TTC549 (cell line): ENCODE data around the gene AFG1L.
"Not testable (repeated sequence)": the region's sequence is repeated elsewhere in the genome, so short reads cannot be mapped to it uniquely, and the experiment has no call there.

ENCODE experiments used
- FAIRE-seq: peaks from 2 replicates; lab custom pipeline; 2012; peaks lifted over from hg19 to GRCh38; lab: Jason Lieb, UNC

Gene AFG1L

DNA sequence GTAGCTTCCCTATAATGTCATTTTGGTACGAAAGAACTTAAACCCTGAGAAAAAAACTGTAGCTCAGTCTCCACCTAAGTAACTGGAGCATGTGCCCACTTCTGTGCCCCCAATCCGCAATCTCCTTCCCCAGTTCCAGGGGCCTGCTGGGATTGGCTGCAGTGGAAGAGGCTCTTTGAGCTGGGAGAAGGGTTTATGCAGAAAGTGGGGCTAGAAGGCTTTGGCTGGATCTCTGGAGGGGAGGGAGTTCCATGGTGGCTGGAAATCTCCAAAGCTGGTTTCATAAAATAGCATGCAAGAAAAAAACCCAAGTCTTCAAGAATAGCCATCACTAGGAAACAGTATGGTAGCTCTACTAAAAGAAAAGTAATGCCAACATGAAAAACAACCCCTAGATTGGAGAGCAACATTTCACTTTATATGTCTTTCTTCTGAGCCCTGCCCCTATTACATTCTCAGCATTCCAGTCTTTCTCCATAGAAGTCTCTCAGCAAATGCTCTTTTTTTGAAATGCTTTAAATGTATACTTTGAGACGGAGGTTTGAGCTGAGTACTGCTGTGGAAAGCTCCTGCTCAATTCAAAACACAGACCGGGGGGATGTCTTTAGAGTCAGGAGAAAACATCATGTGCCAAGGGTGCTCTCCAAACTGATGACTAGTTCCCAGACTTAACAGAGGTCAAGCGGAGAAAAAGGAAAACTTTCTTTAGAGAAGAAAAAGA is 229.8 kb downstream of the AFG1L start:
- FAIRE-seq, result no peak

GRCh38 chr6:108526739-108527174 is 231.9 kb downstream of the AFG1L start:
- peak; percentile 23 for FAIRE-seq

DNA sequence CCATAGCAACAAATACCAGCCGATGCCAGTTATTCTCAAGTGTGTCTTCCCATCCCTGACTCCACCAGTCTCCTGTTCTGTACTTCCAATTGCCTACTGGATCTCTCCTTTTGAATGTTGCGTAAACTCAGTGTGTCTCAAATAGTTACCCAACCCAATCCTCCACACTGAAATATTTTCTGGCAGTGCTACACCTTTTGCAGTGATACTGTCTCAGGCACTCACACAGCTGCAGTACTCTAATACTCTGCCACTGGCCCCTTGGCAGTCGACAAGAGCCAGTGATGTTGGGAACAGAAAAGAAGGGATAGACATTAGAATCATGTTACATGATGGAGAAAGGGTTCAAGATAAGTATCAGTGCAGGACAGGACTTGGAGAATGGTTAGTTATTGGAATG is 234.0 kb downstream of the AFG1L start:
- no peak for FAIRE-seq

DNA sequence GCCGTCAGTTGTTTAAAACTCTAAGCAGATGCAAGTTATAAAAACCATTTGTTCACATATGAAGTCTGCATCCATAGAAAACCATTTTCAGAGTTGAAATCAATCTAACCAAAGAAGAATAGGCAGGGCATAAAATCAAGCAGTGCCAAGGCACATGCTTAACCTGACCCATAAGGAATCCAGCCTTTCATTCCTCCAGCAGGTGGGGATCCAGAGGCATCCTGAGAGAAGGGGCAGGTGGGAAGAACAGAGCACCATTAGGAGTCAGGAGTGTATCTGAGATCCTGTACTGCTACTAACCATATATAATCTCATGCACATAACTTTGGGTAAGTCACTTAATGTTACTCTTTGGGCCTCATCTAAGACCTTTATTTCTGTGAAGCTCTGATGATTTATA is 236.5 kb downstream of the AFG1L start:
- no peak for FAIRE-seq

DNA sequence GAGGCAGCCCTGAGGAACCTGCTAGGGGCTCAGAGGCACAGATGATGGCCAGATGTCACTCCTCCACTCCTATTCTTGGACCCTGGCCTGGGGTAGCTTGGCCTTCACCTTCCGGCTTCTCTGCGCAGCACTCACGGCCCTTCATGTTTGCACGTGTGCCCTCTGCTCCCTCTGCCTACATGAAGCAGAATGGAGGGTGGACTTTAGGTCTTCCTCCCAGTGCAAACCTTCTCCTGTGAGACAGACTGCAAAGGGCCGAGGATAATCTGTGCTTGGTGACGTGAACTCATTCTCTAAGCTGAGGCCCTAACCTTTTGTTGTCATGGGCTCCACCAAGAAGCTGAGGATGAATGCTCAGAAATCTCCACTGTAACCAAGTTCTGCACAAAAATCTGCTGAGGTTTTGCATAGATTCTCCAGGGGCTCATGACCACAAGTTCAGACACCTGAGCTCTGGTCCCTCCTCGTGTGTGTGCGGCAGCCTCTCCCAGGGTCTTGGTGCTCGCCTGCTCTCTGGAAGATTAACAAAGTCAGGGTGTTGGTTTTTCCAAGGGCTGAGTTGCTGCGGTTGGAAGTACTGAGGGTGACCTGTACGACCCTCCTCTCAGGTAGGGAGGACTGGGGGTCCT is 240.4 kb downstream of the AFG1L start:
- FAIRE-seq, result no peak

DNA sequence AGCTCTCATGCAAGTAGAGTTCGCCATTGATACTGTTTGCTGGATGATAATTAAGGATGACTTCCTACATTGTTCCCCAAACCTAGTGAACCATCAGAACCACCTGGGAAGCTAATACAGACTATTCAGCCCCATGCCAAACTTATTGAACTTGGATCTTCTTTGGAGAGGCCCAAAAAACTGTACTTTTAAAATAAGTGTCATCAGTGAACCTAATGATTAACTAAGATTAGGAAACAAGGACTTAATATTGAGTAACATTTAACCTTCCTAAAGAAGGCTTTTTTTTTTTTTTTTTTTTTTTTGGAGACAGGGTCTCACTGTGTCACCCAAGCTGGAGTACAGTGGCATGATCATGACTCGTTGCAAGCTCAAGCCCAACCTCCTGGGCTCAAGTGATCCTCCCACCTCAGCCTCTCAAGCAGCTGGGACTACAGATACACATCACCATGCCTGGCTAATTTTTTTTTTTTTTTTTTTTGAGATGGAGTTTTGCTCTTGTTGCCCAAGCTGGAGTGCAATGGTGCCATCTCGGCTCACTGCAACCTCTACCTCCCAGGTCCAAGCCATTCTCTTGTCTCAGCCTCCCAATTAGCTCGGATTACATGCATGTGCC is 241.2 kb downstream of the AFG1L start:
- not testable (repeated sequence) for FAIRE-seq

- peak; percentile 73 for FAIRE-seq
These were observed 247.2 kb downstream of the AFG1L start for GRCh38 chr6:108541843-108542759.

DNA sequence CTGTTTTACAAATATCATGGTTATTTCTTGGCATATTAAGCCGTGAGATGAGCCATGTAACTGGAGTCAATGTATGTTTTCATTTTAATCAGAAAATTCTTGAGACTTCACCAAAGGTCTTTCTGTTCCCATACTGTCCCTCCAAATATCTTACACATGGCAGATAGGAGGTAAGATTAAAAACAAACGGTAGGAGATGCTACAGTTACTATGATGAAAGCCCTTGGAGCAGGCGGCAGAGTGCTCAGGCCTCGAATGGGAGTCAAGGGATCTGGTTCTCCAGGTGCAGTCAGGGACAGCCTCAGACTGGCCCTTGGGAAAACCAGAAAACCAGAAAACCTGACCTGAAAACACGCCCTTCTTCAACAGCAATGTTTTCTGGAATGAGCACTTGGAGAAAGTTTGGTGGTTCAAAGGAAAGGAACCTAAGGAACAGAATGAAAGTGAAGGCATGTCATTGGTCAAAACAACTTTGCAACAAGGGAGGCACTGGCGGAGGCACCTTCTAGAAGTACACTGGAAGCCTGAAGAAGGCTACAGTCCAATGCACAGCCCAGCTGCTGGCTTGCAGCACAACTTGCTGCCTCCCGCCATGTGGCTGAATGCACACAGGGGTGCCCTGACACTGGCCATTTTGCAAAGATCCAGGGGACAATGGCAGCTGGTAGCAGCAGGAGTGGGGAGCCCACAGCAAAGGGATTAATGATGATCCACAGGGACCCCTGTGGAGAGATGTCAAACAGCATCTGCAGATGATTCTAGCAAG is 248.5 kb downstream of the AFG1L start:
- no peak for FAIRE-seq

- FAIRE-seq, result no peak
These were observed 249.8 kb downstream of the AFG1L start for GRCh38 chr6:108544606-108545005.

DNA sequence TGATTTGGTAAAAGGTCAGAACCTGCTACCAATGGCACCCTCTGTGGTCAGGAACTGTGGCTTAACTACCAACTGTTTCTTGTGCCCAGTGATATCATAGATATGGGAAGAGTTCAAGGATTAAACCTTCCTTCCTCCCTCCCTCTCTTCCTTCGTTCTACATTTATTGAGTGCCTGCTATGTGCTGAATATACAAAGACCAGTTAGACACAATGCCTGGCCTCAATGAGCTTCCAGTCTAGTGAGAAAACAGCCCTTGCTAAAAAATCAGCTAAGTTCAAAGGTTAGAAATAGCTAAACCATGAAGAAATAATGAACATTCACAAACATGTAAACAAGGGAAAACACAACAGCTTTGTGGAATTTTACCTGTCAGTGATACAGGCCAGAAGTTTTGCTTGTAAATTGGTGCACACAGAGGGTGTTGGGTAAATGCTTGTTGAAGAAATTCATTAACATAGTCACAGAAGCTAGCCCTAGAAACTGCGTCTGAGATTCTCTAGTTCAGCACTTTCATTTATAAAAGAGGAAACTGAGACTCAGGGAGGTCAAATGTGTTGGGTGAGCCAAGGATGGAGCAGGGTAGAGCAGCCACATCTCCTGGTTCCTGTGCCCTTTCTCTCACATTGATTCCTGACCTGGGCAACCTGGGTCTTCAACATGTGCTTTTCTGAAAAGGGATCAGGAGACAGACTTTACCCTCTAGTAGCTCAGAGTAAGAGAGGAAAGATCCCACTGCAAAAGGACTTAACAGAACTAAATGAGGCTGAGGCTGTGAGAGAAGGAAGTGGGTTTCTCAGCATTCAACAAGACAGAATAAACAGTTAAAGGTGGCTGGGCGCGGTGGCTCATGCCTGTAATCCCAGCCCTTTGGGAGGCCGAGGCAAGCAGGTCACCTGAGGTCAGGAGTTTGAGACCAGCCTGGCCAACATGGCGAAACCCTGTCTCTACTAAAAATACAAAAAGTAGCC is 251.5 kb downstream of the AFG1L start:
- no peak for FAIRE-seq

DNA sequence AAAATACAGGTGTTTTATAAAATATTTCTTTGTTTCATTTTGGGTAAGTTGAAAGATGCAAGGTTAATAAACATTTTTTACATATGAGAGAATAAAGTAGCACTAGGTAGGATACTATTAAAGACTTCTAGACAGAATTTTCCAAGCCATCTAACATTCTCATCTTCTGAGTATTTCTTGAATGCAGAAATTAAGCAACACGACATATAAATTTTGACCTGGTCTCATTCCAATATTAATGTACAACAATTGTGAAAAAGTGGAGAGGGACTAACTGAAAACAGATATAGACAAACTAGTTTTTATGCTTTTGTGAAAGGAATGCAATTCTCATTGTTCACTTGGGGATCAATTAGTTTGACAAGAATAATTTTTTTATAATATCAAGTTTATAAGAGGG is 254.4 kb downstream of the AFG1L start:
- no peak for FAIRE-seq

- FAIRE-seq, result no peak
These were observed 254.9 kb downstream of the AFG1L start for GRCh38 chr6:108549741-108550140.

DNA sequence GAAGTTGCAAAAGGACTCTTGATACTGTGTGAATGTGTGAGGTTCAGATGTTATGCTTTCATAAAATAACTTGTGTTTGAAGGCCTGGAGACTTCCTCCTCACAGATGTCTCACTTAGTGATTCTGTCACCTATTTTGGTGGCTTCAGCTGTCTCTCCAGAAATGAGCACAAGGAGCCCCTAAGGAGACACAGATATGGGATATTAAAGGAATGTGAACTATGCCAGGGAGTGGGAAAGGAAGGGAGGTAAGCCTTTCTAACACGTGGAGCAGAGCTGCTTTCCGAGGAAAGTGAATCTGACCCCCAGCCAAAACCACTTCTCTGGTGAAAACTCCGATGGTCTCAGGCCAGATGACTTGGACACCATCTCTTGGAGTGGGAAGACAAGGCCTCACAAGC is 255.4 kb downstream of the AFG1L start:
- FAIRE-seq, result no peak

DNA sequence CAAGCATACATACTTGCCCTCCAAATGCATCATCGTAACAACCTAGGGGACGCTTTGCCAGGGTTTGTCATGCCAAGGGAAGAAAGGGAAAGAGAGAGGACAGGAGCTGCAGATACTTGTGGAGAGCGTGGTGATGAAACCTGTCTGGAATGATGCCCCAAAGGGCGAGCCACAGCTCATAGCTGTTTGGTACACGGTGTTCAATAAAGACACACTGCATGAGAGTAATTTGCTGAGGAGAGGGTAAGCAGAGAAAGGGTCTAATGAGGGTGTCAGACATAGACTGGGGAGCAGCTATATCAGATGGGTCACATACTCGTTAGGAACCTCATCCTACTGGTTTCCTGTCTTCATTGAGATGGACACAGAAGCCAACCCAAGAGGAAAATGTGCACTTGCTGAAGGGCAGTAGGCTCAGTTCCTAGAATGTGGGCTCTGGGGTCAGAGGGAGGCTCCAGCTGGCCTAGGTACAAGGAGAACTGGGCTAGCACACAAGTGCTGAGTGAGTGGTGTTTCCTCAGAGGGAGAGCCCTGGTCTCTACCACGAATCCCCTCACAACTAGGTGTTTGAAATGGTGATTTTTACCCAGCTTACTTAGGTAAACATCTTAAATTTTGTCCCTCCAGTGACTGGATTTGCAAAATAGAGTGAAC is 260.7 kb downstream of the AFG1L start:
- no peak for FAIRE-seq

GRCh38 chr6:108556250-108556649 is 261.4 kb downstream of the AFG1L start:
- no peak for FAIRE-seq

GRCh38 chr6:108556866-108557493 is 262.1 kb downstream of the AFG1L start:
- FAIRE-seq, result no peak

DNA sequence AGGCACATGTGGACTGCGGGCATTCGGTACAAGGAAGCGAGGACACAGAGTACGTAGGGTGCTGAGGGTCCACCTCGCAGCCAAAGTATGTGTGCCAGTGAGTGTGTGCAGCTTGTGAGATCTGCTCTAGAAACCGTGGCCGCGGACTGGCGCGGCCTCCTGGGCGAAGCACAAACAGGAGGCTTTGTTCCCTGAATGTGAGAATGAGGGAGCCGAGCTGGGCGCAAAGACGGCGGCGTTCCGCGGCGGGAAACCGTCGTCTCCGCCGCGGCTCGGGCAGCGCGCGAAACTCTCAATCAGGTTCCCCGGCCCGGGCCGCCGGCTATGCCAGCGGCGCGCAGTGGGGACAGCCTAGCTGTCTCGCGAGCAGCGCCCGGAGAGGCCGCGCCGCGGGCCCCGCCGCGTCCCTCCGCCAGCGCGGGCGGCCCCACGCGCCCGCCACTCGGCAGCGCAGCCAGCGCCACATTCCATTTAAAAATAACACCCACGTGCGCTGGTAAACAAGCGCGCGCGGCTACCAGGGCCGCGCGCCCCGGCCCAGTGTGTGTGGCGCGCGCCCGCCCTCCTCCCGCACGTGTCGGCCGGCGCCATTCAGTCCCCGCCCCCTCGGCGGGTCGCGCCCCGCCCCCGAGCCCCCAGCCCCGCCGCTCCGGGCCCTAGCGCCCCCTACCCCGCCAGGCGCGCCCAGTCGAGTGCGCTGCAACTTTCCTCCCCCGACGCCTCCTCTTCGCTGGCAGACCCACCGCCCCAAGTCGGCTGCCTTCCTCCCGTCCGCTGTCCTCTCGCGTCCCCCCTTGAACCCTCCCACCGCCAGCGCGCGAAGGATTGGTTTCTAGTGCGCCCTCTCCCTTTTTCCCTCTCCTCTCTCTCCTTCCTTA is 262.9 kb downstream of the AFG1L start:
- no peak for FAIRE-seq

GRCh38 chr6:108558372-108559096 is 263.7 kb downstream of the AFG1L start:
- no peak for FAIRE-seq
